AG09309 (cell line): ENCODE data around the gene VPS13D.

Source experiments
- DNase-seq: peaks from one replicate; pipeline ENCODE4 v3.0.0-alpha.2; 2010; ENCODE audit warnings: low read depth
- H3K4me3 ChIP-seq: 2 replicates; pipeline ENCODE4 v1.5.1; 2011; ENCODE audit warnings: mild to moderate bottlenecking, low read depth, low read length, moderate library complexity; ENCODE audit not compliant: control insufficient read depth
- TF ChIP-seq, protein P1 (sequence below): IDR thresholded peaks from 2 replicates; pipeline ENCODE4 v1.5.1; 2011; ENCODE audit warnings: mild to moderate bottlenecking, low read depth, low read length, inconsistent platforms; ENCODE audit not compliant: insufficient read depth, control insufficient read depth; ENCODE audit errors: missing control alignments

Gene VPS13D

DNA sequence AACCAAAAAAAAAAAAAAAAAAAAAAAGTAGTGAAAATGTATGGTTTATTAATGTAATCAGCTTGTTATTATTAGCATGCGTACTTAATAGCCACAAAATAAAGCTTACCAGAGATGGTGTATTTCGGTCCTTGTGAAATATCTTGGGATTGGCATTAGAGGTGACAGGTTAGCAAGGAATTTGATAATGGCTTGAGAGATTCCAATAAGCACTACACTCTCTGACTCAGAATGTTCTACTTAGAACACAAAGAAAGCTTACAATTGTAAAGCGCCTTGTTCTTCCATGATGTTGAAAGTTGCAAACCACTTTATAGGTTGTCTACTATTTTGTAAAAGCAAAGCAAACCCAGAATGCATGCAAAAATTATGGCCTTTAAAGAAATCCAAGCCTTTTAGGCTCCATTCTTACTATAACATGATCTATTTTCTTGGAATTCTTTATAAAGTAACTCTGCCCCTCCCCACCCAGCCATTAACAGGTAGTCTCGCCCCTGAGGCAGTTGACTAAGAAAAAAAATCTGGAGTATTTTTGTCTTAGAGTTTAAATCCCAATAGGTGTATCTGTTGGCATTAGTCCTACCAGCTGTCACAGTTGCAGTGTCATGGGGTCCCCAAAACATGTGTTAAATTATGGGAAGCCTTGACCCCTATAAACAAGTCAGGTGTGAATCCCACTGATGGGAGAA is 259.0 kb downstream of the VPS13D start:
- no peak overlapping the region for H3K4me3 ChIP-seq
- TF ChIP-seq, protein P1, sequence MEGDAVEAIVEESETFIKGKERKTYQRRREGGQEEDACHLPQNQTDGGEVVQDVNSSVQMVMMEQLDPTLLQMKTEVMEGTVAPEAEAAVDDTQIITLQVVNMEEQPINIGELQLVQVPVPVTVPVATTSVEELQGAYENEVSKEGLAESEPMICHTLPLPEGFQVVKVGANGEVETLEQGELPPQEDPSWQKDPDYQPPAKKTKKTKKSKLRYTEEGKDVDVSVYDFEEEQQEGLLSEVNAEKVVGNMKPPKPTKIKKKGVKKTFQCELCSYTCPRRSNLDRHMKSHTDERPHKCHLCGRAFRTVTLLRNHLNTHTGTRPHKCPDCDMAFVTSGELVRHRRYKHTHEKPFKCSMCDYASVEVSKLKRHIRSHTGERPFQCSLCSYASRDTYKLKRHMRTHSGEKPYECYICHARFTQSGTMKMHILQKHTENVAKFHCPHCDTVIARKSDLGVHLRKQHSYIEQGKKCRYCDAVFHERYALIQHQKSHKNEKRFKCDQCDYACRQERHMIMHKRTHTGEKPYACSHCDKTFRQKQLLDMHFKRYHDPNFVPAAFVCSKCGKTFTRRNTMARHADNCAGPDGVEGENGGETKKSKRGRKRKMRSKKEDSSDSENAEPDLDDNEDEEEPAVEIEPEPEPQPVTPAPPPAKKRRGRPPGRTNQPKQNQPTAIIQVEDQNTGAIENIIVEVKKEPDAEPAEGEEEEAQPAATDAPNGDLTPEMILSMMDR, result no peak
- no peak for DNase-seq

DNA sequence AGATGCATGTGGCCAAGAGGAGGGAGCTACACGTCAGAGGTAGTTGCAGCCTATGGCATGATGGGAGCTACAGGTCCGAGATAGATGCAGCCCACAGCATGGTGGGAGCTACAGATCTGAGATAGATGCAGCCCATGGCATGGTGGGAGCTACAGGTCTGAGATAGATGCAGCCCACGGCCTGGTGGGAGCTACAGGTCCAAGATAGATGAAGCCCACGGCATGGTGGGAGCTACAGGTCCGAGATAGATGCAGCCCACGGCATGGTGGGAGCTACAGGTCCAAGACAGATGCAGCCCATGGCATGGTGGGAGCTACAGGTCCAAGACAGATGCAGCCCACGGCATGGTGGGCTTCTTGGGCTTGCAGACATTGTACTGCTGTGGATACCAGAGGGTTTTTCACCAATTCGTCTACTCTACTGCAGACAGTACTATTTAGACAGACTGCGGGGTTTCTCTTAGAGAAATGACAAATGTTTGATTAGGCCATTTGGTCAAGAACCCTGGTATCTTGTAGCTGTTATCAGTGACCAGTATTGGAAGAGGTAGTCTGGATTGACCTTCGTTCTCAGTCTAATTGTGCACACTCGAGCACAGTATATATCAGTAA is 260.8 kb downstream of the VPS13D start:
- no peak overlapping the region for H3K4me3 ChIP-seq
- TF ChIP-seq, protein P1, result no peak
- DNase-seq, result no peak

DNA sequence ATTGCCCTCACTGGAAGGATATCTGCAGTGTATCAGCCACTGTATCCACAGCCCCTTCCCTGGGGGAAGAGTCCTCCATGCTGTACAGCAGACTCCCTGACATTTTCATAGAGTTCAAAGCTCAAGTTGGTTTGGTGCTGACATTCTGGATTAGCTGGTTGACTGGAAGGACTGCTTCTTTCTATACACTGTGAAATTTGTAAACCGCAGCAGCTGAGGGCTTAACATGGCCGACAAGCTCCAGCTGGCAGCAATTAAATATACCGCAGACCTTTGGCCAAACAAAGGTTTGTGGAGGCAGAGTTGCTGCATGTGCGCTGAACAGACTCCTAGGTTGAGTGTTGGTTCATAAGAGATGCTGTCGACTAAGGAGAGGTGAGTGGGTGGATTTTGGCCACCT is 261.8 kb downstream of the VPS13D start:
- TF ChIP-seq, protein P1, result no peak
- no peak overlapping the region for H3K4me3 ChIP-seq
- DNase-seq, result peak; percentile 49

DNA sequence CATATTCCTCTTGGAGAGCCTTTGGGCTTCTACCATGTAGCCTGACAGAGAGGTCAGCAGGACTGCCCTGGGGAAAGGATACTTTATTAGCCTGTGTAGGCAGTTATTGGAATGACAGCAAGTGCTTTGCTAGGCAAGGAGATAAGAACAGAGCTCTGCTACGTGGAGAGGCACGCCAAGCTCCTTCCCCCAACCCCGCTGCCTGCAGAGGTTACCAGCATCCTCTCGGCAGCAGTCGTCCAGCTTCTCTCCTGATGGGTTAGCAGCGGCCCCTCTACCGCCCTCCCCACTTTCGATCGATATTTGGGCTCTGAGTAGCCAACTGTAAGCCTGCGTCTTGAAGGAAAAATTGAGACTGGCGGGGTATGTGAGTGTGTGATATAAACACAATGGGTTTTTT is 265.9 kb downstream of the VPS13D start:
- no peak overlapping the region for H3K4me3 ChIP-seq
- DNase-seq, result no peak
- TF ChIP-seq, protein P1, result no peak

GRCh38 chr1:12496154-12496961 is 266.5 kb downstream of the VPS13D start:
- DNase-seq, result no peak
- TF ChIP-seq, protein P1, result no peak
- no peak overlapping the region for H3K4me3 ChIP-seq

DNA sequence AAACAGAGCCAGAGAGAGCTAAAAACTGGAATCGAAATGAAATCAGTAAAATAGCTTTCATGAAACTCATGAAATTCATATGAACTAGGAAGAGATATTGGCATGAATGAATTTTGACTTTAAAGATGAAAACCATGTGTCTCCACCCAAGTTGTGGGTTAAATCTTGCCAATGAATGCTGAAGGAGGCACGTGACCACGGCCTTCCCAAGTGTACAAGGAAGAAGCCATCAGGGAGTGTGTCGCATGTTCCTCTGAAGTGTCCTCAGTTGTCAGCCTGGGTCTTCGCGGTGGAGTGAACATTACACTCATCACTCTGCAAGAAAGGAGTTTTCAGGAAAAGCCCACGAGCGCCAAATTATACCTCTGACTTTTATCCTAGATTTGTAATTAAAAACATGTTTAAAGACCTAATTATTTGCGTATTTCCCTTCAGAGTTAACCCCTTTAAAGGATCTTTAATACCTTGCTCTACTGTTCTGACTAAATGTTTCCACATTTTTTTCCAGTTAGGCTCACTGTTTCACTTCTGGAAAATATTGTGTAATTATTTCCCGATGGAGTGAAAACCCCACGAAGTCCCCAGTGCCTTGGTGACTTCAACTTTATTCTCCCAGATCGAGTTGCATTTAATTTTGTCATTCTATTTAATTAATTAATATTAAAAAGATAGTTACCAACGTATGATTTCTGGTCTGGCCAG is 269.9 kb downstream of the VPS13D start:
- DNase-seq, result no peak
- no peak overlapping the region for H3K4me3 ChIP-seq
- TF ChIP-seq, protein P1, result no peak
